PC-3 (cell line): ENCODE results near the gene AHDC1. TPM values are rescaled to one million over a fixed set of nuclear protein-coding genes. Genes with fewer than 3 reads are reported as not detected.

Experiments
- ATAC-seq: fragments of 200-7000 bp; cut with Tn5 transposase; 2 replicates; pipeline ENCODE4 v1.9.1; 2020; ENCODE audit warnings: mild to moderate bottlenecking, moderate library complexity
- BruUV-seq: library from RNA; stranded (reverse); fragments of 400-500 nt; replicated peaks from 2 replicates; lab custom pipeline; 2021; lab: Mats Ljungman, UMichigan
- CTCF ChIA-PET: fragments of 300-600 bp; sonication (Branson Sonifier 250); formaldehyde crosslinking; loops from one replicate; lab custom pipeline; 2022; ENCODE audit warnings: antibody characterized with exemption; lab: Charles Lee
- POLR2A ChIA-PET: fragments of 300-600 bp; sonication (Branson Sonifier 250); formaldehyde crosslinking; loops from one replicate; lab custom pipeline; 2022; ENCODE audit warnings: antibody characterized with exemption; ENCODE audit not compliant: unreplicated experiment; lab: Charles Lee
- DNase-seq: peaks from one replicate; pipeline ENCODE4 v3.0.0-alpha.2; 2015
- H2AFZ ChIP-seq: fragments of 300-600 bp; sonication (generic); 2 replicates; pipeline ENCODE4 v1.6.0; 2016; ENCODE audit warnings: antibody characterized with exemption, low read length
- H3F3A ChIP-seq: fragments of 300-600 bp; sonication (generic); one replicate; pipeline ENCODE4 v1.6.0; 2017; ENCODE audit warnings: antibody characterized with exemption, low read length, control low read depth, mild to moderate bottlenecking; ENCODE audit not compliant: unreplicated experiment
- H3K27ac ChIP-seq: fragments of 300-600 bp; sonication (generic); 2 replicates; pipeline ENCODE4 v1.5.1; 2016; ENCODE audit warnings: mild to moderate bottlenecking, low read length
- H3K27me3 ChIP-seq: fragments of 300-600 bp; sonication (generic); 2 replicates; pipeline ENCODE4 v1.6.1; 2016; ENCODE audit warnings: low read length, mixed read lengths
- H3K36me3 ChIP-seq: fragments of 300-600 bp; sonication (generic); 2 replicates; pipeline ENCODE4 v1.6.1; 2016; ENCODE audit warnings: low read depth, mixed run types, low read length, mixed read lengths
- H3K4me1 ChIP-seq: fragments of 300-600 bp; sonication (generic); 2 replicates; pipeline ENCODE4 v1.5.1; 2016; ENCODE audit warnings: low read length; ENCODE audit not compliant: insufficient read depth
- H3K4me2 ChIP-seq: fragments of 300-600 bp; sonication (generic); 2 replicates; pipeline ENCODE4 v1.6.0; 2016; ENCODE audit warnings: low read length
- H3K4me3 ChIP-seq: fragments of 300-600 bp; sonication (generic); 2 replicates; pipeline ENCODE4 v1.5.1; 2016; ENCODE audit warnings: mild to moderate bottlenecking, low read length, mixed read lengths
- H3K79me2 ChIP-seq: fragments of 300-600 bp; sonication (generic); 2 replicates; pipeline ENCODE4 v1.6.1; 2017; ENCODE audit warnings: low read length, mixed read lengths
- H3K9ac ChIP-seq: fragments of 300-600 bp; sonication (generic); 2 replicates; pipeline ENCODE4 v1.6.0; 2016; ENCODE audit warnings: mild to moderate bottlenecking, low read length
- H3K9me2 ChIP-seq: fragments of 300-600 bp; sonication (generic); replicated peaks from 2 replicates; pipeline ENCODE4 v1.6.1; 2016; ENCODE audit warnings: mixed run types, low read length, mixed read lengths
- H3K9me3 ChIP-seq: fragments of 300-600 bp; sonication (generic); 2 replicates; pipeline ENCODE4 v1.6.1; 2016; ENCODE audit warnings: low read length, mixed read lengths
- H4K20me1 ChIP-seq: fragments of 300-600 bp; sonication (generic); 2 replicates; pipeline ENCODE4 v1.6.1; 2016; ENCODE audit warnings: low read length, mixed read lengths
- EZH2 ChIP-seq: fragments of 300-600 bp; sonication (generic); IDR thresholded peaks from one replicate; pipeline ENCODE4 v1.6.1; 2017; ENCODE audit warnings: antibody characterized with exemption, mild to moderate bottlenecking, low read length; ENCODE audit not compliant: unreplicated experiment
- EZH2phosphoT487 ChIP-seq: fragments of 300-600 bp; sonication (generic); IDR thresholded peaks from 2 replicates; pipeline ENCODE4 v1.6.1; 2018; ENCODE audit warnings: mild to moderate bottlenecking, antibody characterized with exemption, low read length, borderline replicate concordance
- intact Hi-C: fragments of 100-400 bp; cut with micrococcal nuclease; formaldehyde crosslinking; loops from 2 replicates; pipeline ENCODE4 v1.9.0; 2023
- total RNA-seq: library from RNA; depleted of rRNA; stranded (reverse); fragments of >200 nt; gene quantifications from 2 replicates; pipeline ENCODE4 v1.2.3, GENCODE V29; 2014
- TF ChIP-seq, protein P1 (sequence below): fragments of 300-600 bp; sonication (generic); conservative IDR thresholded peaks from 2 replicates; pipeline ENCODE4 v1.5.1; 2017; ENCODE audit warnings: antibody characterized with exemption, low read depth, mild to moderate bottlenecking, low read length

AHDC1 gene
- total RNA-seq, 1 experiment from 2014 or later: 15.2 TPM

DNA sequence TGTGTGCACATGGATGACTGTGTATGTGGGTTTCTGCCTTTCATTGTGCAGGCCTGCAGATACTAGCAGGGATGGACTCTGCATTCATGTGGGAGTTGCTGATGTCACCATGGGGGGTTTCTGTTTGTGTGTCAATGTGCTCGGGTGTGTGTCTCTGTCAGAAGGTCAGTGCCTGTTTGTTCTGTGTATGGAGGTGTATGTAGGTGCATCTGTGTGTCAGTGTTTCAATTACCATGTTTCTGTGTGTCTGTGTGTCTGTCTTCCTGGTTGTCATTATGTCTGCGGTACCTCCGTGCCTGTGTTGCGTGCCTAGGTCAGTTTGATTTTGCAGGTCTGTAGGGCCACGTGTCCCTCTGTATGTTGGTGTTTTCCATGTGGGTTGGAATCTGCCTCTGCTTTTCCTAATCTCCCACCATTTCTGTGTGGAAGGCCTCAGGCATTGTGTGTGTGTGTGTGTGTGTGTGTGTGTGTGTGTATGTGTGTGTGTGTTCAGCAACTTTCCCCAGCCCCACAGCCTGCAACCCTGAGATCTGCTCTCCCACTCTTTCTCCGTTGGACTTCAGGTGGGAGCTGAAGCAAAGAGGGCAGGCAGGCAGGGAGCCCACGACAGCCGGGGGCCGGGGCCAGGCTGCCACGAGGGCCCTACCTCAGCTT is 77.2 kb downstream of the AHDC1 start:
- H2AFZ ChIP-seq: no peak overlapping the region
- BruUV-seq: TSS peak; percentile 19

DNA sequence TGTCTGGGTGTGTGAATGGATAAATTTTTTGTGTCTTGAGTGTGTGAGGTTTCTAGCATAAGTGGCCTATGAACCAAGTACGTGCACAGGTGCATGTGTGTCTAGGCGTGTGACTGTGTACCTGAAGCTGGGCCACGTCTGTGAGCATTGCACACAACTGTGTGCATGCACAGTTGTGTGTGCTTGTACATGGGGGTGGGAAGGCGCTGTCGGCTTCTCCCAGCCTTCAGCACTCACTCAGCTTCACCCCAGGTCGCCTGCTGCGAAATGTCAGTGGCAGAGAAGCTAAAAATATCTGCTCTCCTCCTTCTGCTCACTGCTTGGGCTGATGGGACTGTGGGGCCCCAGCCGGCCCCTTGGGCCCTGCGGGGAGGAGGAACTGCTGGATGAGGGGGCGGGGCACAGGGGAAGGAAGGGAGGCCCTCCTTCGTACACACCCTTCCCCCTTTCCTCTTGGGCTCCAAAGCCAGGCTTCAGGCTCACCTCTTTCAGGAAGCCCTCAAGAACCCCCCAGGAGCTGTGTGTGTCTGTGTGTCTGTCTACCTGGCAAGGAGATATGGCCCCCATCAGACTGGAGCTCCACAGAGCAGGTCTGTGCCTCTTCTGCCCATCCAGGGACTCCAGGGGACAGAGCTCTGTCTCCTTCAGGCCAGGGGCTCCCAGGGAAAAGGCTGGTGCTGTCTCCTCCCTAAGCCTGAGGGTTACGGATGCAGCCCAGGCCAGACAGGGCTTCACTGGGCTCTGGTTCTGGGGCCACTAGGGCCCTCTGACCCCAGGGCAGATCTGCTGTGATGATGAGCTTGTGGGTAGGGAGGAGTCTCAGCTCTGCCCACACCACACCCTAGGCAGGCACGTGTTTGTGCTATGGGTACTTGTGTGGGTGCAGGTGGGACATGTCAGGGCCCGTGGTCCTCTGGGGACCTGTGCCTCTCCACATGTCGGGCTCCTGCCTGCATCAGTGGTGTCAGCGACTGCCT is 78.4 kb downstream of the AHDC1 start:
- ChIA-PET CTCF (interaction anchor here (0.5 kb wide), 1 partner anchor 76 kb away, joined by 3 read pairs; no protein-coding TSS in a partner anchor), POLR2A (interaction anchor here (0.5 kb wide), 1 partner anchor 32 kb away, joined by 6 read pairs; no protein-coding TSS in a partner anchor)
- no TSS peak for BruUV-seq
- H3F3A ChIP-seq: no peaks in the 10 kb centered on the region
- no peak overlapping the region for H2AFZ ChIP-seq
- H3K79me2 ChIP-seq: no peaks in the 10 kb centered on the region
- DNase-seq (no peak), ATAC-seq (no peak)
- H3K9me3 ChIP-seq: no peaks in the 10 kb centered on the region
- intact Hi-C loops: no loop called here
- H3K9ac ChIP-seq: no peak overlapping the region
- no peaks in the 10 kb centered on the region for H4K20me1 ChIP-seq
- TF ChIP-seq EZH2 (no peak), EZH2phosphoT487 (no peak)
- TF ChIP-seq, protein P1, sequence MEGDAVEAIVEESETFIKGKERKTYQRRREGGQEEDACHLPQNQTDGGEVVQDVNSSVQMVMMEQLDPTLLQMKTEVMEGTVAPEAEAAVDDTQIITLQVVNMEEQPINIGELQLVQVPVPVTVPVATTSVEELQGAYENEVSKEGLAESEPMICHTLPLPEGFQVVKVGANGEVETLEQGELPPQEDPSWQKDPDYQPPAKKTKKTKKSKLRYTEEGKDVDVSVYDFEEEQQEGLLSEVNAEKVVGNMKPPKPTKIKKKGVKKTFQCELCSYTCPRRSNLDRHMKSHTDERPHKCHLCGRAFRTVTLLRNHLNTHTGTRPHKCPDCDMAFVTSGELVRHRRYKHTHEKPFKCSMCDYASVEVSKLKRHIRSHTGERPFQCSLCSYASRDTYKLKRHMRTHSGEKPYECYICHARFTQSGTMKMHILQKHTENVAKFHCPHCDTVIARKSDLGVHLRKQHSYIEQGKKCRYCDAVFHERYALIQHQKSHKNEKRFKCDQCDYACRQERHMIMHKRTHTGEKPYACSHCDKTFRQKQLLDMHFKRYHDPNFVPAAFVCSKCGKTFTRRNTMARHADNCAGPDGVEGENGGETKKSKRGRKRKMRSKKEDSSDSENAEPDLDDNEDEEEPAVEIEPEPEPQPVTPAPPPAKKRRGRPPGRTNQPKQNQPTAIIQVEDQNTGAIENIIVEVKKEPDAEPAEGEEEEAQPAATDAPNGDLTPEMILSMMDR: no peak
- 0 out of 2 replicates have a peak overlapping the region, but pooled peaks have one; percentile 8 for H3K27ac ChIP-seq
- no peak overlapping the region for H3K4me3 ChIP-seq
- H3K27me3 ChIP-seq: no peaks in the 10 kb centered on the region
- no peaks in the 10 kb centered on the region for H3K36me3 ChIP-seq
- H3K4me1 ChIP-seq: peaks cover 36% of the 10 kb centered on the region
- no peak overlapping the region for H3K4me2 ChIP-seq
- H3K9me2 ChIP-seq: no peaks in the 10 kb centered on the region

More for the DNA sequence above, 77.2 kb downstream of the AHDC1 start:
- no peak overlapping the region for H3K27ac ChIP-seq
- no peaks in the 10 kb centered on the region for H3F3A ChIP-seq
- H3K4me3 ChIP-seq: no peak overlapping the region
- H3K4me1 ChIP-seq: peaks cover 36% of the 10 kb centered on the region
- DNase-seq (no peak), ATAC-seq (no peak)
- POLR2A ChIA-PET: no interaction called here
- no peaks in the 10 kb centered on the region for H3K27me3 ChIP-seq
- H3K9me3 ChIP-seq: no peaks in the 10 kb centered on the region
- CTCF ChIA-PET: no interaction called here
- no peaks in the 10 kb centered on the region for H3K9me2 ChIP-seq
- no peak overlapping the region for H3K4me2 ChIP-seq
- H3K9ac ChIP-seq: no peak overlapping the region
- H3K36me3 ChIP-seq: no peaks in the 10 kb centered on the region
- H4K20me1 ChIP-seq: no peaks in the 10 kb centered on the region
- TF ChIP-seq EZH2: no peak
- TF ChIP-seq, protein P1: no peak
- no peak for TF ChIP-seq EZH2phosphoT487
- no peaks in the 10 kb centered on the region for H3K79me2 ChIP-seq
- intact Hi-C loops: no loop called here
